ENCODE data around the gene TMCC3.
"Not testable (repeated sequence)": the region's sequence is repeated elsewhere in the genome, so short reads cannot be mapped to it uniquely, and the experiment has no call there.

The TMCC3 gene

GRCh38 chr12:94595152-94595551, 55.2 kb downstream of the TMCC3 start:
- DNase-seq: no peak

GRCh38 chr12:94594443-94594825, 55.9 kb downstream of the TMCC3 start:
- DNase-seq: no peak

GRCh38 chr12:94593822-94594442, 56.4 kb downstream of the TMCC3 start:
- DNase-seq: no peak

GRCh38 chr12:94592723-94593122, 57.6 kb downstream of the TMCC3 start:
- DNase-seq: not testable (repeated sequence)

- DNase-seq: no peak
These were observed 58.3 kb downstream of the TMCC3 start for GRCh38 chr12:94592080-94592479.

GRCh38 chr12:94590428-94590827, 59.9 kb downstream of the TMCC3 start:
- no peak for DNase-seq

GRCh38 chr12:94589591-94590001, 60.8 kb downstream of the TMCC3 start:
- DNase-seq: no peak

GRCh38 chr12:94588346-94588745, 62.0 kb downstream of the TMCC3 start:
- no peak for DNase-seq

- no peak for DNase-seq
These were observed 62.8 kb downstream of the TMCC3 start for GRCh38 chr12:94587266-94588241.

GRCh38 chr12:94586589-94587259, 63.6 kb downstream of the TMCC3 start:
- no peak for DNase-seq

- DNase-seq: no peak
These were observed 64.7 kb downstream of the TMCC3 start for GRCh38 chr12:94585626-94586025.

GRCh38 chr12:94584377-94584776, 66.0 kb downstream of the TMCC3 start:
- DNase-seq: no peak

- no peak for DNase-seq
These were observed 67.8 kb downstream of the TMCC3 start for GRCh38 chr12:94582591-94582990.

- no peak for DNase-seq
These were observed 74.5 kb downstream of the TMCC3 start for GRCh38 chr12:94575645-94576403.

- no peak for DNase-seq
These were observed 75.3 kb downstream of the TMCC3 start for GRCh38 chr12:94575024-94575423.

GRCh38 chr12:94571556-94571955, 78.8 kb downstream of the TMCC3 start:
- no peak for DNase-seq

- DNase-seq: no peak
These were observed 80.2 kb downstream of the TMCC3 start for GRCh38 chr12:94570161-94570560.

- no peak for DNase-seq
These were observed 82.6 kb downstream of the TMCC3 start for GRCh38 chr12:94567761-94568160.

- DNase-seq: no peak
These were observed 84.0 kb downstream of the TMCC3 start for GRCh38 chr12:94566345-94566744.

- no peak for DNase-seq
These were observed 84.7 kb downstream of the TMCC3 start for GRCh38 chr12:94565683-94566082.

GRCh38 chr12:94563286-94563685, 87.1 kb downstream of the TMCC3 start:
- DNase-seq: peak in 1 of 2 experiments; percentile 66

GRCh38 chr12:94561943-94562411, 88.4 kb downstream of the TMCC3 start:
- DNase-seq: peak in 1 of 2 experiments; percentile 65

Measured in NCI-H446 (cell line).